HG03064 (cell line): Measurements from ENCODE around the gene ADAMTS16.

Source experiments
- ATAC-seq: cut with Tn5 transposase; IDR thresholded peaks from one replicate; pipeline ENCODE4 v1.9.1; 2021; ENCODE audit warnings: low read depth; ENCODE audit not compliant: unreplicated experiment

The ADAMTS16 gene

GRCh38 chr5:5306696-5307095 lies 166.6 kb downstream of the ADAMTS16 start:
- no peak for ATAC-seq

- ATAC-seq = no peak
These were observed 168.2 kb downstream of the ADAMTS16 start for GRCh38 chr5:5308319-5308718.

DNA sequence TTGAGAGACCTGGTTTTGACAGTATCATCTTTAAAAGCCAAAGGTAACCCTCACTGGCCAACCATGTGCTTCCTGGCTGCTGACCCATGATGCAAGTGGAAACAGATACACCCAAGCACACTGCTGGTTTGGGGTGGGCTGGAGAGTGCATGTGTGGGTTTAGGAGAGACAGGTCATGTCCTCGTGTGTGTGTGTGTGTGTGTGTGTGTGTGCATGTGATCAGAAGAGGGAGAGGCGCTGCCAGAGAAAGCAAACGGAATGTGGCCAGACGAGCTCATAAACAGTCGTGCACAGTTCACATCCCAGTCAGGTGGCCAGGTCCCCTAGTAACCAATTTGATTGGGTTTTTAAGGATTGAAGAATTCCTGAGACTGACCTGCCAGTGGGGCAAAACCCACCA lies 169.5 kb downstream of the ADAMTS16 start:
- ATAC-seq = no peak

DNA sequence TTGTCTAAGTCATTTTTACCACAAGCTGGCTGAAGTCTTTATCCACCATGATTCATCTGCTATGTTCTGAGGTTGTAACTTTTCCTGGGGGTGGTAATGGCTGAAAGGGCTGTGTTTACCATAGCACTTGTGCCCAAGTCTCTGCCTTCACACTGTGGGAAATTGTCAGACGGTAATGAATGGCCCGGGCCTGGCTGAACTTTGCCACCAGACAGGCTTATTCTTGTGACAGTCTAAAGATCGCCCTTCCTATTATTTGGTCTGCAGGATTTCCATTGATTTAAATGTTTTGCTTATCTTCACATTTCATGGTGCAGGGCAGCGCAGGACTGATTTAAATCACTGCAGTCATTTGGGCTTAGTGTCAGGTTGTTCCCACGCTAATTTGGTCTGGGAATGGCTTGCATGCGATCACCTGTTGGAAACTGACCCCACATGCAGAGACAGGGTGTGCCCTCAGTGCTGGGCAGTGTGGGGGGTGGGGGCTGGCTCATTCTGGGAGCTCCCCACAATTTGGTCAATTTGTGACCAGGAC lies 173.0 kb downstream of the ADAMTS16 start:
- ATAC-seq = no peak

- no peak for ATAC-seq
These were observed 174.0 kb downstream of the ADAMTS16 start for GRCh38 chr5:5314166-5314565.

DNA sequence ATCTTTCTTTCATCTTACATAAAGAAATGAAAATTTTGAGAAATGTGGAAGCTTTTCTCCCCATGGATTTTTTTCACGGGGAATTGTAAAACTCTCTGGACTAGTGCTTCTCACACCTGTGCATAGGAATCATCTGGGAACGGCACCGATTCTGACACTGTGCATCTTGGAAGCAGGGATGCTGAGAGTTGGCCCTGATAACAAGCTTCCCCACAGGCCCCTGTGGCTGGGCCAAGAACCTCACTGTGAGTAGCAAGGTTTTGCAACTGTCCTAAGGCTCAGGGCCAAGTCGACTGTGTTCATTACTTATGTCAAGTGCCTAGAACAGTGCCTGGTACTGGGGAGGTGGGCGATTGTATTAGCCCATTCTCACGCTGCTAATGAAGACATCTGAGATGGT lies 174.5 kb downstream of the ADAMTS16 start:
- ATAC-seq = no peak

- no peak for ATAC-seq
These were observed 175.2 kb downstream of the ADAMTS16 start for GRCh38 chr5:5315068-5315980.

DNA sequence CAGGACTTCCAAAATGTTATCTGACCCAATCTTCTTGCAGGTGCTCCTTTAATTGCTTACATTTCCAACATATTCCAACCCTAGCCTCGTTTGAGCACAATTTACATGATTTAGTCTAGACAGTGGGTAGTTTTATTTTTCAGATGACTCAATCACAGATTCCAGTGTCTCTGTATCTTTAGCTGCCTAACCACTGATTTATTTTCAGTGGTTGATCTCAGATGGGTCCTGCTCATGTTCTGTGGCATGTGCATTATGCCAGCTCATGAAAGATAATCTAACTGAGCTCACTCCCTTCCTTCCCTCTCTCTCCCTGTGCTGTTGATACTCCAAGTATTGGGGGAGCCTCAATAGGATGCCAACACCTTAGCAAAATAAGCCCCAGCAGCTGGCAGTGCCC lies 176.2 kb downstream of the ADAMTS16 start:
- no peak for ATAC-seq

DNA sequence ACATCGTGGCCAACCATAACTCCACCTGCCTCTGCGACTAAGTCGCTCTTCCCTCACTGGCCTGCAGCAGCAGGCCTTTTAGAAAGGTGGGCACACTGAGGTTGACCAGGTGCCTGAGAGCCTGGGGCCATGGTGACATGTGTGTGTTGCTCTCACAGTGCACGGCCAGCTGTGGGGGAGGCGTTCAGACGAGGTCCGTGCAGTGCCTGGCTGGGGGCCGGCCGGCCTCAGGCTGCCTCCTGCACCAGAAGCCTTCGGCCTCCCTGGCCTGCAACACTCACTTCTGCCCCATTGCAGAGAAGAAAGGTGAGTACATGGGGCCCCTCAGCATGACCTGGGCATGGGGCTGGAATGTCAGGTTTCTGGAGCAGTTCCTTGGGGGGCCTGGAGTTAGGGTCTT lies 177.8 kb downstream of the ADAMTS16 start:
- ATAC-seq = no peak

DNA sequence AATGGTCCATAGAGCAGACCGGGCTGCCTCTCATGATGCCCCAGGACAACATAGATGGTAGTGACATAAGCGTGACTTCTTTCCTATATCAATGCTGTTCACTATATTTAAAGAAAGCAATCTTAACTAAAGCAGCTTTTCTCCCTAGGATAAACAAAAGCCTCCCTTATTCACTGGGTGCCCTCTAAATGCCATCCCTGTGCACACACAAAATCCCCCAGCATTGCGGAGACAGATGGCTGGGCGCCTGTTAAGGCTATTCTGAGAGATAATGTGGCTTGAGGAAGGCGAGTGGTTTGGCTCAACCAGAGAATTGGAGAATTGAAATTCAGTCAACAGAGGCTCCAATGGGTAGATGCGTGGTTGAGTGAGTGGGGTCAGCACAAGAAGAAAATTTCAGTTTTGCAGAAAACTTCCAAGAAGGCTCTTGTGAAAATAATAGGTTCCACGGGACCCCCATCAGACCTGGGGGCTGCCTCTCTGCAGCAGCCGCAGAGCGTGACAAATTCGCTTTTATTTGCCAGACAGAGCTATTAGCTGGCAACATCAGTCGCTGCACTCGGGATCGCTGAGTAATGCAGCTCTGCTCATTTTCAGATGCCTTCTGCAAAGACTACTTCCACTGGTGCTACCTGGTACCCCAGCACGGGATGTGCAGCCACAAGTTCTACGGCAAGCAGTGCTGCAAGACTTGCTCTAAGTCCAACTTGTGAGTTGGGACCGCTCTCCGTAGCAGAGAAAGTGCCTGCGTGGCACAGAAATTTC lies 178.5 kb downstream of the ADAMTS16 start:
- ATAC-seq = no peak

DNA sequence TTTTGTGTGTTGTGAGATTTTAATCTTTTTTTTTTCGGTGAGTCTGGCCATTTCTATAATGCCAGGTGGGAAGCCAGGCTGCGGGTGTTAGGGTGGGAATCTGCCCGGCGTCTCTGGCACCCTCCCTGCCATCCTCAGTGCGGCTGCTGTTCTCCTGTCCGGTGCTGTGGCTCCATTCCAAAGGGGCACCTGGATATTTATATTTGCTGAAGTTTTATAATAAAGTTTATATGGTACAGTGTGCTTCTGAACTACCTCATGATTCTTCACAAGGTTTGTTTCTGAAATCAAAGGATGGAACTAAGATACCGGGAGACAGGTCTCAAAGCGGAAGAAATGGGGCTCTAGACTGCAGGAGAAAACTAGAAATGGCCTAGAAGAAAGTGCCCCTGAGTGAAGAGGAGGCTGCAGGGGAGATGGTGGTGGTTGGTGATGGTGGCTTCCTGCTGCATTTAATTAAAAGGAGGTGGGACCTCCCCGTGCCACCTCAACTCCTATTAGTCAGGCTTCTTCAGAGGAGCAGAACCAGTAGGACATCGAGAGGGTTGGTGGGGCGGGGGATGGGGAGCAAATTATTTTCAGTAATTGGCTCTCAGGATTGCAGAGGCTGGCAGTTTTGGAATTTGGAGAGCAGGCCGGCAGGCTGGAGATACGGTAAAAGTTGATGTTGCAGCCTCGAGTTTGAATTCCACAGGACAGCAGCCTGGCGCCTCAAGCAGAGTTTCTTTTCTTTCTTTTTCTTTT lies 180.1 kb downstream of the ADAMTS16 start:
- ATAC-seq = no peak

DNA sequence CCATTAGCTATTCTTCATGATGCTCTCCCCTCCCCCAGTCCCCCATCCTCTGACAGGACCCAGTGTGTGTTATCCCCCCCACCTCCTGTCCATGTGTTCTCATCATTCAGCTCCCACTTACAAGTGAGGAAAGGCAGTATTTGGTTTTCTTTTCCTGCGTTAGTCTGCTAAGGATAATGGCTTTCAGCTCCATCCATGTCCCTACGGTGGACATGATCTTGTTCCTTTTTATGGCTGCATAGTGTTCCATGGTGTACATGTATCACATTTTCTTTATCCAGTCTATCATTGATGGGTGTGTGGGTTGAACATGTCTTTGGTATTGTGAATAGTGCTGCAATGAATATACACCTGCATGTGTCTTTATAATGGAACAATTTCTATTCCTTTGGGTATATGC lies 181.0 kb downstream of the ADAMTS16 start:
- no peak for ATAC-seq

DNA sequence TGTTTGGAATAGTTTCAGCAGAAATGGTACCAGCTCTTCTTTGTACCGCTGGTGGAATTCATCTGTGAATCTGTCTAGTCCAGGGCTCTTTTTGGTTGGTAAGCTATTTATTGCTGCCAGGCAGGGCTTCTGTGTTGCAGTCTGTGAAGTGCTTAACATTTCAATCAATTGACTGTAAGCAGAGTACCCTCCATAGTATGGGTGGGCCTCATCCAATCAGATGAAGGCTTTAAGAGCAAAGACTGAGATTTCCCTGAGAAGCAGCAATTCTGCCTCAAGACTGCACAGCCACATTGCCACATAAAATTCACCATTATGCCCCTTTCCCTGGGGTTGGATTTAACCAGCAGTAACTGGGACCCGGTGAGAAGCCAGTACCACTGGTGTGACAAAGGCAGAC lies 183.4 kb downstream of the ADAMTS16 start:
- ATAC-seq = no peak

DNA sequence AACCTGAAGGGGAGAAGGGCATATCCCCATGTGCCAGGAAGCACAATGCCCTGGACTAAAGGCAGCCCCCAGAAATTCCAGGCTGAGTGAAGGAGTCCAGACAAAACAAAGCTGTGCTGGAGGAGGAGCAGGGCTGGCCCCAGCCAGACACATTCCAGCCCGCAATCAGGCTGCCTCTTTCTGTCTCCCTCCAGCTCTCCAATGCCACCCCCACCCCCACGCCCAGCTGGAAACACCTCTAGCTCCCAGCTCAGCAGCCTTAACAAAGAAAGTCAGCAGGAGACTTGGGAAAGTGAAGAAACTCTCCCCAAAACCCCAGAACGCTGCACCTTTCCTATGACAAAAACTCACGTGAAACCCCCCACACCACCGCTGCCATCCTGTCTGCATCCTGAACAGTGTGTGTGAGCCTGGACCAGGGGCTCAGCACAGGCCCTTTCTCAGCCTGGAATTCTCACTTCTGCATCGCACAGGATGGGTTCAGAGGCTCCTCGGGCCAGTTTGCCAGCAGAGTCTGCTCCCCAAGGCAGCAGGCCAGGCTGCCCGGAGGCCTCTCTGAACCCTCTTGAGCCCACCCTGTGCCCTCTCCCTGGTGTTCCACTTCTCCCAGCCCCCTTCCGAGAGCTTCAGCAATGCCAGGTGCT lies 186.1 kb downstream of the ADAMTS16 start:
- ATAC-seq = no peak

GRCh38 chr5:5327126-5327525 lies 187.0 kb downstream of the ADAMTS16 start:
- ATAC-seq = no peak

DNA sequence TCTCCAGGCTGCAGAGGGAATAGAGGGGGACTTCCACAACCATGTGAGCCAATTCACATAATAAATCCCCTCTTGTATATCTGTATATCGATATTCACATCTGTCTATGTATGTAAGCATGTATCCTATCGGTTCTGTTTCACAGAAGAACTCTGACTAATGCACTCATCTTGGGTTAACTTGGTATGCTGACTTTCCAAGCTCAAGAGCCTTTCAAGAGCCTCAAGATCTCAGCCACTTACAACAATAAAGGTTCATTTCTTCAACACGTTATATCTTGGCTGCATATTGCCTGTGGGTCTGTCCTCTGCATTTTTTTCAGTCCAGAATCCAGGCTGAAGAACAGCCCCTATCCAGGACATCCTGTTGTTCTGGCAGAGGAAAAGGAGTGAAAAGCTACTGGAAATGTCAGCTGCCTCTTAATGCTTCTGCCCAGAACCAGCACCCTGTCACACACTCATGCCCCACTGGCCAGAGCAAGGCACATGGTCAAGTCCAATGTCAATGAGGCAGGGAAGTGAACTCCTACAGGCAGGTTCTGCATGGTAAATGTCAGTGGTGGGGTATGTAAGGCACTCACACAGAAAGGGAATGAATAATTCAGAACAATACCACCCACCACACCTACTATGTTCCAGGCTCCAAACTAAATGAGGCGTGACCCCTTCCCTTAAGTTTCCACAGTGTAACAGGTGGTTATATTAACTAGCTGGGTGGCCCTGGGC lies 190.8 kb downstream of the ADAMTS16 start:
- ATAC-seq = no peak

DNA sequence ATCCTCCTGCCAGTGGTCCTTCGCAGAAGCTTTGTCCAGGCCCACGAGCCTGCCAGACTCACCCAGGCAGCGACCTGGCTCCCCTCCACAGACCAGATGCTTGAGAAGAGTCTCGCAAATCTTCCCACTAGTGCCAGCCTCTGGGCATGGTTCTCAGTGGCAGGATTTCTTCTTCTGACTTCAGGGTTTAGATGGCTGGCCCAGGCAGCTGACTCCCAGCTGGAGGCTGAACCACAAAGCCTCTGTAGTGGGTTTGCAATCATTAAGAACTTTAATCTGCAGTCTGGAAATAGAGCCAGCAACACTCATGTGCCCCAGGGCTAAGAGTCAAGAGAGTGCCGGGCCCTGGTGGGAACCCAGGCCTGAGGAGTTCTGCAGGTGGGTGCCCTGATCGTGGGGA lies 191.7 kb downstream of the ADAMTS16 start:
- no peak for ATAC-seq

GRCh38 chr5:5332287-5332686 lies 192.2 kb downstream of the ADAMTS16 start:
- no peak for ATAC-seq

- no peak for ATAC-seq
These were observed 195.0 kb downstream of the ADAMTS16 start for GRCh38 chr5:5335107-5335506.
